GM19395 (cell line): ENCODE results near the gene APOBEC3F.
A peak's percentile ranks its signal among the peaks of the same experiment; 100 is the strongest.
"Not testable (repeated sequence)": the region's sequence is repeated elsewhere in the genome, so short reads cannot be mapped to it uniquely, and the experiment has no call there.

Experiments used
- ATAC-seq: cut with Tn5 transposase; IDR thresholded peaks from one replicate; pipeline ENCODE4 v1.9.1; 2021; ENCODE audit warnings: mild to moderate bottlenecking, moderate library complexity; ENCODE audit not compliant: unreplicated experiment

APOBEC3F gene

GRCh38 chr22:39068033-39068785 is 27.5 kb downstream of the APOBEC3F start:
- no peak for ATAC-seq

- no peak for ATAC-seq
These were observed 29.5 kb downstream of the APOBEC3F start for GRCh38 chr22:39070186-39070585.

- ATAC-seq: not testable (repeated sequence)
These were observed 31.9 kb downstream of the APOBEC3F start for GRCh38 chr22:39072581-39072981.

DNA sequence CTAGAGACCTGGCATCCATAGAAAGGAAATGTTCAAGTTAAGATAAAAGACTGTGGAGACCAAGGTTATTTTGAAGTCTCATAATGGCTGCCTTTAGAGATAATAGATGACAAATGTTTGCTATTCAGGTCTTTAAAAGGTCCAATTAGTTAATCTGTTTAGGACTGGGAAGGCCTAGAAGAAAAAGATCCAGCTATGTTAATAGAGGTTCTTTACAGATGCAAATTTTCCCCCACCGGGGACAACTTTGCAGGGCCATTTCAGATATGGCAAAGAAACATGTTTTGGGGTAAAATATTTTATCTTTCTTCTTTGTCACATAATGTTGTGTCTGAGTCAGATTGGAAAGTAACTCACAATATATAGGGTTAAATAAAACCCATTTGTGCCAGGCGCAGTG is 33.3 kb downstream of the APOBEC3F start:
- ATAC-seq: no peak

- ATAC-seq: not testable (repeated sequence)
These were observed 35.7 kb downstream of the APOBEC3F start for GRCh38 chr22:39076155-39077025.

- ATAC-seq: peak; percentile 72
These were observed 36.6 kb downstream of the APOBEC3F start, which contains the start of gene APOBEC3G for GRCh38 chr22:39077026-39077840. TSS of gene APOBEC3G (plus strand) at chr22:39077275. CDS start at chr22:39077362, 87 bp downstream.

GRCh38 chr22:39077912-39078311 is 37.2 kb downstream of the APOBEC3F start:
- ATAC-seq: not testable (repeated sequence)

- ATAC-seq: no peak
These were observed 37.7 kb downstream of the APOBEC3F start for GRCh38 chr22:39078329-39078728.

DNA sequence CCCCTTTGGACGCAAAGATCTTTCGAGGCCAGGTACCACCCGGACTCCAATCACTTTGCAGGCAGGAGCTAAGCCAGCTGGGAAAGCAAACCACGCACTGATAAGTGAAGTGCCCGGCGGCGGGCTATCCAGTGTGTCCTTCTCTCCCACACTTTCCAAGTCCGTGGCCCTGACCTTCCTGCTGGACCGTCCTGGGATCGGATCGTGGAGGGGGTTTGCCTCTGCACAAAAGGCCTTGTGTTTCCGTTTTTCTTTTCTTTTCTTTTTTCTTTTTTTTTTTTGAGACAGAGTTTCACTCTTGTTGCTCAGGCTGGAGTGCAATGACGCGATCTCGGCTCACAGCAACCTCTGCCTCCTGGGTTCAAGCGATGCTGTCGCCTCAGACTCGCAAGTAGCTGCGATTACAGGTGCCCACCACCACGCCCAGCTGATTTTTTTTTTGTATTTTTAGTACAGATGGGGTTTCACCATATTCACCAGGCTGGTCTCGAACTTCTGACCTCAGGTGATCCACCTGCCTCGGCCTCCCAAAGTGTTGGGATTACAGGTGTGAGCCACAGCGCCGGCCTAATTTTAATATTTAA is 38.5 kb downstream of the APOBEC3F start:
- not testable (repeated sequence) for ATAC-seq

DNA sequence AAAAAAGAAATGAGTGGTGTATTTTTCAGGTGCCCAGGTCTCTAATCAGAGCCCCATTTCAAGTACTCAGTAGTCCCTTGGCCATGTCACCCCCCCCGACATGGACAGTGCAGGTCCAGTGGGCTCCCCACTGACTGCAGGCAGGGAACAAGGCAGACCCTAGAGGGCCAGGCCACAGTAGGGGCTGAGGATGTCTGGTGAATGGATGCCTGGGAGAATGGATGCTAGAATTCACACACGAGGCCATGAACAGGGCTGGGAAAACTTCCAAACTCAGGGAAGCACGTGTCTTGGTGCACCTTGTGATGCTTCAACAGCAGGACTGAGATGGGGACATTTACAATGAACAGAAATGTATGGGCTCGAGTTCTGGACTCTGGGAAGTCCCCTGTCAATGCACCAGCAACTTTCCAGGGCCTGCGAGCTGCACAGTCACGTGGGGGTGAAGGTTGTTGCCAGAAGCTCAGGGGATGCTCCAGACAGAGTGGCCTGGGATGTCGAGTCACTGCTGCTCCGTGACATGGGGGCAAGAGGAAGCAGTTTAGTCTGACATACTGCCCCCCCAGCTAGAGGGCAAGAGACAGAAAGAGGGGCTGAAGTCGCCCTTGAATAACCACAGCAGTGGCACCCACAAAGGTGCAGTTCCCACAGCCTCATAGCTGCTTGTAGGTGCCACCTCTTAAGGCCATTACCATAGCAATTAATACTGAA is 39.5 kb downstream of the APOBEC3F start:
- no peak for ATAC-seq

DNA sequence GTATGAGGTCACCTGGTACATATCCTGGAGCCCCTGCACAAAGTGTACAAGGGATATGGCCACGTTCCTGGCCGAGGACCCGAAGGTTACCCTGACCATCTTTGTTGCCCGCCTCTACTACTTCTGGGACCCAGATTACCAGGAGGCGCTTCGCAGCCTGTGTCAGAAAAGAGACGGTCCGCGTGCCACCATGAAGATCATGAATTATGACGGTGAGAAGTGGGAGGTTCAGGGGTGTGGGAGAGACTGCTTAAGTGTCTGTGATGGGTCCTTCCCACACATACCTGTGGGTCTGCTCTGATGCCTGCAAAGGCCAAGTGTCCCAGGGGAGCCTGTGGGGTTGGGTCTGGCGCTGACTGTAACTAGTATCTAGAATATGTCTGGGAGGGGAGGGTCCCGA is 40.4 kb downstream of the APOBEC3F start:
- no peak for ATAC-seq

GRCh38 chr22:39081598-39081997 is 40.9 kb downstream of the APOBEC3F start:
- no peak for ATAC-seq

DNA sequence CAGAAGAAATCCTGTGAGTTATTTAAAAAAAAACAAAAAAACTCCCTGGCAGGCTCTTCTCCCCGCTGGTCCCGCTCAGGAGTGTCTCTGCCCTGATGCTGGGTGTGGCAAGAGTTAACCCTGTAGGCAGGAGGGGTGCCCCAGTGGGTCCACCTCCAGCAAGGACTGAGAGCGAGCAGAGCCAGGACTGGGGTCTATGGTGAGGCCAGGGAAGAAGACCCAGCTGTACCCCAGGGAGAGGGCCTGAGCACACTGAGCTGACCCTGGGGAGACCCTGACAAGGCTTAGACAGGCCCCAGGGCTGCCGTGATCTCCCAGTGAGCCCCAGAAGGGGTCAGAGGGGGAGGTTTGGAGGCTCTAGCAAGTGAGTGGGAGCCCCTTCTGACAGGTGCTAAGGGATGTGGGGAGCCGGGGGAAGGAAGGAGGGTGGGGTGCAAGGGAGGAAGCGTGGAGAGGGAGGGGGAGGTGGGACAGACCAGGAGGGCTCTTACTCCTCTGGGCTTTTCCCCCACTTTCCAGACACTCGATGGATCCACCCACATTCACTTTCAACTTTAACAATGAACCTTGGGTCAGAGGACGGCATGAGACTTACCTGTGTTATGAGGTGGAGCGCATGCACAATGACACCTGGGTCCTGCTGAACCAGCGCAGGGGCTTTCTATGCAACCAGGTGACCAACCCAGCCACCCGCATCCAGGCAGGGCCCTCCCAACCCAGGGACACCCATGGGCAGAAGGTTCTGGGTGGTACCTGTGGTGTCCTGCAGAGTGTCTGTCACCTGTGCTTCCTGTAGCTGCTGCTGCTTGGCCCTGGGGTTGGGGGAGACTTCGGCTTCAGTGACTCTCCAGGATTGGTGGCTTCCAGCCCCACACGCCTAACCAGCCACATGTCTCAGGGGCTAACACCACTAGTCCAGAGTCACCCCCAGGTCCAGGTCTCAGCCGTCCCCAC is 42.8 kb downstream of the APOBEC3F start:
- no peak for ATAC-seq

GRCh38 chr22:39084666-39085065 is 44.0 kb downstream of the APOBEC3F start:
- ATAC-seq: no peak

DNA sequence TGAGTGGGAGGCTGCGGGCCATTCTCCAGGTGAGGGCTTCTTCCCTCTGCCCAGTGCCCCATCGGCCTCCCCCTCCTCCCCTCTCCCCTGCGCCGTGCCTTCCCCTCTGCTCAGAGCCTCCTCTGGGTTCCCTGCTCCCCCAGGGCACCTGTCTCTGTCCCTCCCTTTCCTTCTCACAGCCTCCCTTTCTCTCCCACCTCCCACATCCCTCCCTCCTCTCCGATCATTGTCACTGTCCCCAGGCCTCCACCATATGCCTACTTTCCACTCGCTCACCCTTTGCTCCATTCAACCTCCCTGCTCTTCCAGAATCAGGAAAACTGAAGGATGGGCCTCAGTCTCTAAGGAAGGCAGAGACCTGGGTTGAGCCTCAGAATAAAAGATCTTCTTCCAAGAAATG is 46.4 kb downstream of the APOBEC3F start:
- no peak for ATAC-seq

GRCh38 chr22:39087881-39088684 is 47.4 kb downstream of the APOBEC3F start:
- ATAC-seq: no peak

DNA sequence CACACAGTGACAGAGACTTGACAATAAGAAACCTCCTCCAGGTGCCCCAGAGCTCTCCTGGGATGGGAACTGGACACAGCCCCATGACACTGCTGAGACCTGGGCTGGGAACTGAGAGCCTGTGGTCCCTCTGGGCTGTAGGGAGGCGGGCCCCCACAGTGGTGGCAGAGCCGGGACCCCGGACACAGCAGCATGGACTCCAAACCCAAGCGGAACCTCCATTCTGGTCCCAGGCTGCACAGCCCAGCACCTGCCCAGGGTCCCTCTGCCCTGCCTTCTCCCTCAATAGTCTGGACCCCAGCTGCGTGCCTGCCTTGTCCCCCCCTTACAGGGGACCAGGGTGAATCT is 48.0 kb downstream of the APOBEC3F start:
- no peak for ATAC-seq

- ATAC-seq: no peak
These were observed 49.3 kb downstream of the APOBEC3F start for GRCh38 chr22:39089928-39090327.
